ENCODE results near the gene PTX4.

PTX4 gene

DNA sequence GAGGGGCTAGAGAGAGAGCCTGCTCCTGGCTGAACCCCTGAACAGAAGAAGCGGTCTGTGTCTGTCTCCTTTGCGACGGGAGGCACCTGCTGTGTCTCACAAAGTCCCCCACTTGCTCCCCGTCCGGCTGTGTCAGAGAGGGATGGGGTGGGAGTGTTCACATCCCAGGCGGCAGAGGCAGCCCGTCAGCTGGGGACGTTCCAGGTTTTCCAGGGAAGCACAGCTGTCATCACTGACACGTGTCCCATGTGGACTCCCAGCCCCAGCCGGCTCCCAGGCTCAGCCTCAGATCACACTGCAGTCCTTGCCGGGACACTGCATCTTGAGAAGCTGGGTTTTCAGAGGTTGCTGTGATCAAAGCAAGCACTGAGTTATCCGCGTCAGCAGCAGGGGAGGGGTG lies 6.0 kb upstream of the PTX4 start:
- Histone ChIP-seq H3K9ac (ENCODE audit: low read length) (no peak overlapping the region), H3K4me1 (ENCODE audit: control insufficient read depth, insufficient read depth, low read length) (peaks cover 12% of the 10 kb centered on the region), H3K27ac (ENCODE audit: low read depth, low read length) (no peak overlapping the region), H3K27me3 (ENCODE audit: control insufficient read depth, insufficient read depth, low read length) (no peaks in the 10 kb centered on the region), H3K4me3 (ENCODE audit: low read length) (no peak overlapping the region), H3K36me3 (ENCODE audit: control insufficient read depth, insufficient read depth, low read length) (peaks cover 18% of the 10 kb centered on the region)

- Histone ChIP-seq H3K9ac (ENCODE audit: low read length) (no peak overlapping the region), H3K4me3 (ENCODE audit: low read length) (peak overlapping the region; percentile 88), H3K27ac (ENCODE audit: low read depth, low read length) (no peak overlapping the region), H3K27me3 (ENCODE audit: control insufficient read depth, insufficient read depth, low read length) (no peaks in the 10 kb centered on the region), H3K4me1 (ENCODE audit: control insufficient read depth, insufficient read depth, low read length) (peaks cover 12% of the 10 kb centered on the region), H3K36me3 (ENCODE audit: control insufficient read depth, insufficient read depth, low read length) (peaks cover 17% of the 10 kb centered on the region)
Observed at GRCh38 chr16:1494129-1494640, 5.4 kb upstream of the PTX4 start.

- peaks cover 15% of the 10 kb centered on the region for H3K36me3 ChIP-seq (ENCODE audit: control insufficient read depth, insufficient read depth, low read length)
Observed at GRCh38 chr16:1493746-1494094, 5.0 kb upstream of the PTX4 start.

DNA sequence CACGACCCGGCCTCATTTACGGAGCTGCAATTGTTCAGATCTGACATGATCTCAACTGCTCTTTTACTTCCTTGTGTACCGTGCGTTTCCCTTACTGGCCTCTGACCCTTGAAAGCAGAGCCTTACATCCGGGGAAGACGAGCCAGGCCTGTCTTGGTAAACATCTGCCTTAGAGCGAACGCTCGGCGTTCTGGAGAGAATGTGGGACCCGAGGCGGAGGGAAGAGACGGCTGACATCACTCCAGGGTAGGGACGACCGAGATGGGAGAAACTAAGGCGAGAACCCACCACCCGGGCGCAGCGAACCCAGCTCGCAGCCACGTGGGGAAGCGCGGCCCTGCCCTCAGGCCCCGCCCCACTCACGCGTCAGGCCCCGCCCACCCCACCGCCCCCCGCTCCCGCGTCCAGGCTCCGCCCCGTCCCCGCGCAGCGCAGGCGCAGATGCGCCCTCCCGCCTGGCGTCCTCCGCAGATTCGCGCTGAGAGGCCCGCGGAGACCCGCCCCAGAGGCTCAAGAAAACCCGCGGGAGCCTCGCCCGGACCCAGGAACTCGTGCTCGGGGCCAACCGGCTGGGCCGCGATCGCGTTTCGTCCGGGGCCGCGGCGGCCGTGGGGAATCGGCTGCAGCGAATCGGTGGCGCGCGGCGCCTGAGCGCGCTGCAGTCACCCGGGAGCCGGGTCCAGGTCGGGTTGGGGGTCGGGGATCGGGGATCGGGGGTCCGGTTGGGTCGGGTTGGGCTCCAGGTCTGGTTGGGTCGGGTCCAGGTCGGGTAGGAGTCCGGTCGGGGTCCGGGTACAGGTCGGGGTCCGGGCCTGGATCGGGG lies 4.4 kb upstream of the PTX4 start, which contains the start of gene TELO2:
TELO2 (plus strand) TSS at position 438 of the 823 bp plus-strand sequence. CDS start 922 bp downstream, outside the sequence.
- Histone ChIP-seq H3K36me3 (ENCODE audit: control insufficient read depth, insufficient read depth, low read length) (peaks cover 15% of the 10 kb centered on the region), H3K4me3 (ENCODE audit: low read length) (peak within 1 kb of the TSS; percentile 88), H3K4me1 (ENCODE audit: control insufficient read depth, insufficient read depth, low read length) (peaks cover 12% of the 10 kb centered on the region), H3K27me3 (ENCODE audit: control insufficient read depth, insufficient read depth, low read length) (no peaks in the 10 kb centered on the region), H3K9ac (ENCODE audit: low read length) (peak within 1 kb of the TSS; percentile 56), H3K27ac (ENCODE audit: low read depth, low read length) (peak within 1 kb of the TSS; percentile 95)

More at GRCh38 chr16:1493746-1494094, 5.0 kb upstream of the PTX4 start:
- Histone ChIP-seq H3K4me3 (ENCODE audit: low read length) (peak overlapping the region; percentile 88), H3K27ac (ENCODE audit: low read depth, low read length) (peak overlapping the region; percentile 95), H3K4me1 (ENCODE audit: control insufficient read depth, insufficient read depth, low read length) (peaks cover 12% of the 10 kb centered on the region), H3K9ac (ENCODE audit: low read length) (peak overlapping the region; percentile 56), H3K27me3 (ENCODE audit: control insufficient read depth, insufficient read depth, low read length) (no peaks in the 10 kb centered on the region)

GRCh38 chr16:1492082-1492922 lies 3.6 kb upstream of the PTX4 start:
- Histone ChIP-seq H3K27me3 (ENCODE audit: control insufficient read depth, insufficient read depth, low read length) (no peaks in the 10 kb centered on the region), H3K4me3 (ENCODE audit: low read length) (peak overlapping the region; percentile 79), H3K9ac (ENCODE audit: low read length) (peak overlapping the region; percentile 47), H3K36me3 (ENCODE audit: control insufficient read depth, insufficient read depth, low read length) (peaks cover 11% of the 10 kb centered on the region), H3K4me1 (ENCODE audit: control insufficient read depth, insufficient read depth, low read length) (peaks cover 12% of the 10 kb centered on the region), H3K27ac (ENCODE audit: low read depth, low read length) (peak overlapping the region; percentile 95)

DNA sequence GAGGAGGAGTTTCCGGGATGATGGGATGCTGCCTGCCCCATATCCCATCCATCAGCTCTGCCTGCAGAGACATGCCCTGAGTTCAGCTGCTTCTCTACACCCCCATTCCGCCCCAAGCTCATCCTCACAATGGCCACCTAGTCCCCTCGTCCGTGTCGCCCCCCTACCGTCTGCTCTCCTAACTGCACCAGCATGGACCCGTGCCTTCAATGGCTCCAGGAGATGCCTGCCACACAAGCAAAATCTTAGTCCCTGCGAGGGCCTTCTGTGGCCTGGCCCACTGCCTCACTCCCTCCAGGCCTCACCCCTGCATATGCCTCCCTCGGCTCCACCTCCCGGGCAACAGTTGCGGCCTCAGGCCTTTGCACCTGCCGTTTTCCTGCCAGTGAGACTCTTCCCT lies 2.6 kb upstream of the PTX4 start:
- H3K4me1 ChIP-seq (ENCODE audit: control insufficient read depth, insufficient read depth, low read length): peaks cover 12% of the 10 kb centered on the region
- peaks cover 4% of the 10 kb centered on the region for H3K36me3 ChIP-seq (ENCODE audit: control insufficient read depth, insufficient read depth, low read length)
- no peak overlapping the region for H3K9ac ChIP-seq (ENCODE audit: low read length)
- no peaks in the 10 kb centered on the region for H3K27me3 ChIP-seq (ENCODE audit: control insufficient read depth, insufficient read depth, low read length)
- H3K4me3 ChIP-seq (ENCODE audit: low read length): no peak overlapping the region
- no peak overlapping the region for H3K27ac ChIP-seq (ENCODE audit: low read depth, low read length)

DNA sequence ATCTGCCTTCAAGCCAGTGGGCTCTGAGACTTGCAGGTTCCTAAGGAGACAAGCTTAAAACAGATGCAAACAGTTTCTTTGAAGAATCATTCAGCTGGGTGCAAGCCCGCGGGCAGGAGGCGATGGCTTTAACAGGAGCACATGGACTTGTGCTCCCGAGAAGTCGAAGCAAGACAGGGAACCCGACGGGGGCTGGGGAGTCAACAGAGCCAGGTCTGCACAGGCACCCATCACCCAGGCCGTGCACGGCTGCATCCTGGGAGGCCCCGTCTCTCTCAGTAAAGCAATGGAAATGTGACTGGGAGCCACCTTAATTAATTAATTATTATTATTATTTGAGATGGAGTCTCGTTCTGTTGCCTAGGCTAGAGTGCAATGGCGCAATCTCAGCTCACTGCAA lies 333 bp upstream of the PTX4 start:
- H3K4me3 ChIP-seq (ENCODE audit: low read length): no peak overlapping the region
- H3K27me3 ChIP-seq (ENCODE audit: control insufficient read depth, insufficient read depth, low read length): no peaks in the 10 kb centered on the region
- H3K9ac ChIP-seq (ENCODE audit: low read length): no peak overlapping the region
- H3K4me1 ChIP-seq (ENCODE audit: control insufficient read depth, insufficient read depth, low read length): peaks cover 10% of the 10 kb centered on the region
- H3K27ac ChIP-seq (ENCODE audit: low read depth, low read length): no peak overlapping the region
- H3K36me3 ChIP-seq (ENCODE audit: control insufficient read depth, insufficient read depth, low read length): no peaks in the 10 kb centered on the region

- Histone ChIP-seq H3K27me3 (ENCODE audit: control insufficient read depth, insufficient read depth, low read length) (no peaks in the 10 kb centered on the region), H3K4me1 (ENCODE audit: control insufficient read depth, insufficient read depth, low read length) (peaks cover 6% of the 10 kb centered on the region), H3K4me3 (ENCODE audit: low read length) (no peak overlapping the region), H3K36me3 (ENCODE audit: control insufficient read depth, insufficient read depth, low read length) (no peaks in the 10 kb centered on the region), H3K9ac (ENCODE audit: low read length) (no peak overlapping the region), H3K27ac (ENCODE audit: low read depth, low read length) (no peak overlapping the region)
Observed at GRCh38 chr16:1488054-1488601, 616 bp downstream of the PTX4 start.

GRCh38 chr16:1487395-1488053 lies 1.2 kb downstream of the PTX4 start:
- Histone ChIP-seq H3K4me1 (ENCODE audit: control insufficient read depth, insufficient read depth, low read length) (peaks cover 1% of the 10 kb centered on the region), H3K27ac (ENCODE audit: low read depth, low read length) (no peak overlapping the region), H3K36me3 (ENCODE audit: control insufficient read depth, insufficient read depth, low read length) (no peaks in the 10 kb centered on the region), H3K27me3 (ENCODE audit: control insufficient read depth, insufficient read depth, low read length) (peaks cover 1% of the 10 kb centered on the region), H3K9ac (ENCODE audit: low read length) (no peak overlapping the region), H3K4me3 (ENCODE audit: low read length) (no peak overlapping the region)

- no peak overlapping the region for H3K4me3 ChIP-seq (ENCODE audit: low read length)
- H3K9ac ChIP-seq (ENCODE audit: low read length): no peak overlapping the region
- no peaks in the 10 kb centered on the region for H3K4me1 ChIP-seq (ENCODE audit: control insufficient read depth, insufficient read depth, low read length)
- H3K27me3 ChIP-seq (ENCODE audit: control insufficient read depth, insufficient read depth, low read length): peaks cover 4% of the 10 kb centered on the region
- H3K36me3 ChIP-seq (ENCODE audit: control insufficient read depth, insufficient read depth, low read length): no peaks in the 10 kb centered on the region
- H3K27ac ChIP-seq (ENCODE audit: low read depth, low read length): no peak overlapping the region
Observed at GRCh38 chr16:1486551-1487390, 2.0 kb downstream of the PTX4 start.

DNA sequence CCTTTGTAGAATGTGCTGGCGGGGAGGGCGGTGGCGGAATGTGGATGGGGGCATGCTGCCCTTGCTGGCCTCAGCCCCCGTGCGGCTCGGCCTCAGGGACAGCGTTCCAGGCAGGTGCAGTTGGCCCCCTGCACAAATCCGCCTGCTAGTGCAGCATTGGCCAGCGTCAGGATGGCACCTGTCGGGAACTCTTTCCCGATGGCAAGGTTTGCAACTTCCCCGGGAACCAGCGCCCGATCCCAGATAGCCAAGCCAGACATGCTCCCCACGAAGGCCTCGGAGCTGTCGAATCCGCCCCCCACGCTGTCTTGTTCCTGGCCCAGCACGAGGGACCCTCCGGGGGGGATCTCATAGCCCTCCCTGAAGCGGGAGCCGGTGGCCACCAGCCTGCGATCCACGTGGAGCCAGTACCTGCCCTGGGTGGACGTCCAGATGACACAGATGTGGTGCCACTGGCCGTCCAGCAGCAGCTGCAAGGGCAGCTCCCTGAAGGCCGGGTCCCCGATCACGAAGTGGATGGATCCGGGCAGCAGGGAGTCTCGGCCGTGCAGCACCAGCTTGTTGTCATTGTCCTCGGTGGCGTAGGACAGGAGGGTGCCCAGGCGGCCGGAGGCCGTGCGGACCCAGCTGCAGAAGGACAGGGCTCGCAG lies 2.8 kb downstream of the PTX4 start:
- Histone ChIP-seq H3K27ac (ENCODE audit: low read depth, low read length) (no peak overlapping the region), H3K36me3 (ENCODE audit: control insufficient read depth, insufficient read depth, low read length) (no peaks in the 10 kb centered on the region), H3K4me3 (ENCODE audit: low read length) (no peak overlapping the region), H3K4me1 (ENCODE audit: control insufficient read depth, insufficient read depth, low read length) (no peaks in the 10 kb centered on the region), H3K27me3 (ENCODE audit: control insufficient read depth, insufficient read depth, low read length) (peaks cover 4% of the 10 kb centered on the region), H3K9ac (ENCODE audit: low read length) (no peak overlapping the region)
